GM19438 (cell line): ENCODE measurements around the gene CCS.

Experiments
- ATAC-seq: cut with Tn5 transposase; IDR thresholded peaks from one replicate; pipeline ENCODE4 v1.9.1; 2021; ENCODE audit warnings: low read depth; ENCODE audit not compliant: unreplicated experiment

The CCS gene

GRCh38 chr11:66651016-66651415, 58.0 kb downstream of the CCS start:
- no peak for ATAC-seq

- ATAC-seq = no peak
These were observed 59.7 kb downstream of the CCS start for GRCh38 chr11:66652651-66653050.

- no peak for ATAC-seq
These were observed 60.1 kb downstream of the CCS start for GRCh38 chr11:66653123-66653522.
